Iris pigment epithelial cell (primary cell): ENCODE data around the gene ACSBG1.

Source experiments
- DNase-seq: peaks from one replicate; pipeline ENCODE4 v3.0.0-alpha.2; 2011; ENCODE audit warnings: low read depth

The ACSBG1 gene

GRCh38 chr15:78234515-78235040 lies at the start of gene ACSBG1:
ACSBG1 (minus strand) TSS chr15:78234565; CDS start chr15:78234501, 64 bp downstream.
- no peak for DNase-seq

- no peak for DNase-seq
Observed at GRCh38 chr15:78282324-78282723, 48.0 kb upstream of the ACSBG1 start.

- DNase-seq = no peak
Observed at GRCh38 chr15:78280319-78281072, 46.1 kb upstream of the ACSBG1 start.

- peak; percentile 23 for DNase-seq
Observed at GRCh38 chr15:78276064-78276943, 41.9 kb upstream of the ACSBG1 start.

- no peak for DNase-seq
Observed at GRCh38 chr15:78274994-78275393, 40.6 kb upstream of the ACSBG1 start.

GRCh38 chr15:78272776-78273175 lies 38.4 kb upstream of the ACSBG1 start:
- no peak for DNase-seq

- DNase-seq = no peak
Observed at GRCh38 chr15:78272316-78272715, 38.0 kb upstream of the ACSBG1 start.

- DNase-seq = no peak
Observed at GRCh38 chr15:78266806-78267205, 32.4 kb upstream of the ACSBG1 start.

GRCh38 chr15:78266229-78266628 lies 31.9 kb upstream of the ACSBG1 start:
- no peak for DNase-seq

GRCh38 chr15:78265752-78266224 lies 31.4 kb upstream of the ACSBG1 start:
- peak; percentile 80 for DNase-seq

GRCh38 chr15:78265137-78265460 lies 30.7 kb upstream of the ACSBG1 start:
- DNase-seq = no peak

GRCh38 chr15:78264304-78265136 lies 30.2 kb upstream of the ACSBG1 start, which contains the start of gene DNAJA4:
DNAJA4 (plus strand) TSS chr15:78264562; CDS start chr15:78264764, 202 bp downstream.
- DNase-seq = peak; percentile 47

- DNase-seq = no peak
Observed at GRCh38 chr15:78263907-78264303, 29.5 kb upstream of the ACSBG1 start.

GRCh38 chr15:78263351-78263781 lies 29.0 kb upstream of the ACSBG1 start:
- DNase-seq = no peak

GRCh38 chr15:78261062-78261461 lies 26.7 kb upstream of the ACSBG1 start:
- DNase-seq = no peak

- DNase-seq = no peak
Observed at GRCh38 chr15:78260489-78260888, 26.1 kb upstream of the ACSBG1 start.

GRCh38 chr15:78259232-78259631 lies 24.9 kb upstream of the ACSBG1 start:
- DNase-seq = no peak

- no peak for DNase-seq
Observed at GRCh38 chr15:78257681-78258080, 23.3 kb upstream of the ACSBG1 start.

- no peak for DNase-seq
Observed at GRCh38 chr15:78256044-78256437, 21.7 kb upstream of the ACSBG1 start.

GRCh38 chr15:78255421-78256043 lies 21.2 kb upstream of the ACSBG1 start:
- DNase-seq = no peak

- DNase-seq = no peak
Observed at GRCh38 chr15:78251136-78251535, 16.8 kb upstream of the ACSBG1 start.
